Neural crest cell (in vitro differentiated cells): ENCODE results near the gene WFDC2. TPM values are rescaled to one million over a fixed set of nuclear protein-coding genes. Genes with fewer than 3 reads are reported as not detected.
A peak's percentile ranks its signal among the peaks of the same experiment; 100 is the strongest.

Experiments used
- DNase-seq: peaks from one replicate; pipeline ENCODE4 v3.0.0; 2021; ENCODE audit warnings: low read depth, mixed read lengths, low spot score
- H3K27ac Mint-ChIP-seq: one replicate; pipeline ENCODE4 v1.8.0; 2021; ENCODE audit warnings: mild to moderate bottlenecking, mixed read lengths; ENCODE audit not compliant: unreplicated experiment
- H3K27me3 Mint-ChIP-seq: 2 replicates; pipeline ENCODE4 v1.8.0; 2021; ENCODE audit warnings: low read depth, mild to moderate bottlenecking, mixed read lengths
- H3K36me3 Mint-ChIP-seq: 2 replicates; pipeline ENCODE4 v1.8.0; 2021; ENCODE audit warnings: low read depth, mild to moderate bottlenecking, mixed read lengths
- H3K4me1 Mint-ChIP-seq: 2 replicates; pipeline ENCODE4 v1.8.0; 2021; ENCODE audit warnings: mixed read lengths
- H3K4me3 Mint-ChIP-seq: one replicate; pipeline ENCODE4 v1.8.0; 2021; ENCODE audit warnings: mild to moderate bottlenecking, mixed read lengths
- H3K9me3 Mint-ChIP-seq: 2 replicates; pipeline ENCODE4 v1.8.0; 2021; ENCODE audit warnings: mixed read lengths
- total RNA-seq: library from RNA; stranded (reverse); gene quantifications from 2 replicates; pipeline ENCODE4 v1.2.1, GENCODE V29; 2021
- TF ChIP-seq, protein P1 (sequence below): fragments of 200-600 bp; sonication (generic); conservative IDR thresholded peaks from 2 replicates; pipeline ENCODE4 v1.5.0; 2021; ENCODE audit warnings: antibody characterized with exemption, mild to moderate bottlenecking

Gene WFDC2
- total RNA-seq, 1 donor from 2014 or later, result 7.4 TPM

DNA sequence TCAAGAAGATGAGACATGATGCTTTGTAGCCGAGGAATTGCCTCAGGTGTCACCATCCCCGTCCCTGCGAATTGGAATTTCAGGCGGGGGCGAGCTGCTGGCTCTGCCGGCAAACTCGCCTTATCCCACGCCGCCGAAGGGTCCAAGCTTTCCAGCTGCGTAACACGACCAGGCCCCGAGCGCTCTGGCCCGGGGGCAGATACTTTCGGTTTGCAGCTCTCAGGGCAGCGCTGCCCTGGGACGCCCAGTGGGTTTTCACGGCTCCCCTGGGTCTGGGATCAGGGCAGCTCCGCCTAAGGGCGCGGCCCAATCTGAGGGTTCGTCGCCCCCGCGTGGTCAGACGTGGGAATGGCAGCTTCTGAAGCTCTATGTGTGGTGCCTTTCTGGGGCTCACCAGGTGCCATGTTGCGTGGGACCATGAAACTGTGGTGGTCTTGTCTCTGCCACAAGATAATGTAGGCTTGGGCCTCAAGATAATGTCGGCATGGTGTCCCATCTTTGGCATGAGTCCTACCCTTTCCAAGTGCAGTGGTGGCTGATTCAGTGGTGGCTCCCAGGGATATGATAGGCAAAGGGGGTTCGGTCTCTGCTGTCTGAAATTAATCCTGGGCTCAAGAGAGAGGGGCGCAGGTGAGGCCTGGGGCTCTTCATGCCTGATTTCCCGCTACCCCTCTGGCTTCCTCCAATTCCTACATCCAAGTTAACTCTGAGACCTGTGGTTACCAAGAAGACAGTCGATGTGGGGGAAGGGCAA is 32.6 kb upstream of the WFDC2 start:
- TF ChIP-seq, protein P1, sequence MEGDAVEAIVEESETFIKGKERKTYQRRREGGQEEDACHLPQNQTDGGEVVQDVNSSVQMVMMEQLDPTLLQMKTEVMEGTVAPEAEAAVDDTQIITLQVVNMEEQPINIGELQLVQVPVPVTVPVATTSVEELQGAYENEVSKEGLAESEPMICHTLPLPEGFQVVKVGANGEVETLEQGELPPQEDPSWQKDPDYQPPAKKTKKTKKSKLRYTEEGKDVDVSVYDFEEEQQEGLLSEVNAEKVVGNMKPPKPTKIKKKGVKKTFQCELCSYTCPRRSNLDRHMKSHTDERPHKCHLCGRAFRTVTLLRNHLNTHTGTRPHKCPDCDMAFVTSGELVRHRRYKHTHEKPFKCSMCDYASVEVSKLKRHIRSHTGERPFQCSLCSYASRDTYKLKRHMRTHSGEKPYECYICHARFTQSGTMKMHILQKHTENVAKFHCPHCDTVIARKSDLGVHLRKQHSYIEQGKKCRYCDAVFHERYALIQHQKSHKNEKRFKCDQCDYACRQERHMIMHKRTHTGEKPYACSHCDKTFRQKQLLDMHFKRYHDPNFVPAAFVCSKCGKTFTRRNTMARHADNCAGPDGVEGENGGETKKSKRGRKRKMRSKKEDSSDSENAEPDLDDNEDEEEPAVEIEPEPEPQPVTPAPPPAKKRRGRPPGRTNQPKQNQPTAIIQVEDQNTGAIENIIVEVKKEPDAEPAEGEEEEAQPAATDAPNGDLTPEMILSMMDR, result peak; percentile 96
- Mint-ChIP-seq H3K27me3 (peaks cover 12% of the 10 kb centered on the region), H3K4me3 (peak overlapping the region; percentile 87), H3K4me1 (no peaks in the 10 kb centered on the region), H3K27ac (peak overlapping the region; percentile 78), H3K36me3 (peaks cover 2% of the 10 kb centered on the region), H3K9me3 (no peaks in the 10 kb centered on the region)
- DNase-seq, result peak; percentile 85

DNA sequence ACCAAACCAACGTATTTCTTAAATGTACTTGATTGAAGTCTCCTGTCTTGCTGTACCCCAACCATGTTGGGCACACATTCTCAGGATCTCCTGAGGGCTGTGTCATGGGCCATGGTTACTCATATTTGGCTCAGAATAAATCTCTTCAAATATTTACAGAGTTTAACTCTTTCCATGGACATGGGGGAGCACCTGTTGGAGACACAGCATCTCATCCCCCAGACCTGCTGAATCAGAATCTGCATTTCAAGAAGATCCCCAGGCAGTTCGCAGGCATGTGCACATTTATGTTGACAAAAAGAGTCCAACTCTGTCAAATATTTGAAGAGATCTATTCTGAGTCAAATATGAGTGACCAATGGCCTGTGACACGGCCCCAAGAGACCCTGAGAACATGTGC is 29.1 kb upstream of the WFDC2 start:
- TF ChIP-seq, protein P1, result no peak
- no peaks in the 10 kb centered on the region for H3K4me1 Mint-ChIP-seq
- H3K4me3 Mint-ChIP-seq, result no peak overlapping the region
- no peaks in the 10 kb centered on the region for H3K9me3 Mint-ChIP-seq
- no peaks in the 10 kb centered on the region for H3K36me3 Mint-ChIP-seq
- H3K27me3 Mint-ChIP-seq, result peaks cover 26% of the 10 kb centered on the region
- DNase-seq, result no peak
- no peak overlapping the region for H3K27ac Mint-ChIP-seq

DNA sequence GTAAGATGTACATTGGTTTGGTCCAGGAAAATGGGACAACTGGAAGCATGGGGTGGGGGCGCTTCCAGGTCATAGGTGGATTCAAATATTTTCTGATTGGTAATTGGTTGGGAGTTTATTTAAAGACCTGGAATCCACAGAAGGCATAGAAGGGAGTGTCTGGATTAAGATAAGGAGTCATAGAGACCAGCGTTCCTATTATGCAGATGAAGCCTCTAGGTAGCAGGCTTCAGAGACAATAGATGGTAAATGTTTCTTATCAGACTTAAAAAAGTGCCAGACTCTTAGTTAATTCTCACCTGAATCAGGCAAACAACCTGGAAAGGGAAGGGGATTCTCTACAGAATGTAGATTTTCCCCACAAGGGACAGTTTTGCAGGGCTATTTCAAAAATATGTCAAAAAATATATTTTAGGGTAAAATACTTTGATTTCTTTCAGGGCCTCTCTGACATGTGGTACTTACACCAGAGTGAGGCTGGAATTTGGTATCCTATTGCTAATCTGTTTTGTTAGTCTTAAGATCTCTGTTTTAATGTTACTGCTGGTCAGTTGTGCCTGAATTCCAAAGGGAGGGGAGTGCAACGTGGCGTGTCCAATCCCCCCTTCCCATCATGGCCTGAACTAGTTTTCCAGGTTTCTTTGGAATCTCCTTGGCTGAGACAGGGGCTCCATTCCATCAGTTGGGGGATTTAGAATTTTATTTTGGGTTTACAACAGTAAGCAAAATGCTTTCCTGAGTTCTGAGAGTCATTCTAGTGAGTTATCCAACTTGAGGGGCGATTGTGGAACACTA is 28.5 kb upstream of the WFDC2 start:
- no peak overlapping the region for H3K4me3 Mint-ChIP-seq
- H3K27me3 Mint-ChIP-seq, result peaks cover 26% of the 10 kb centered on the region
- no peaks in the 10 kb centered on the region for H3K4me1 Mint-ChIP-seq
- H3K27ac Mint-ChIP-seq, result no peak overlapping the region
- TF ChIP-seq, protein P1, result no peak
- H3K36me3 Mint-ChIP-seq, result no peaks in the 10 kb centered on the region
- no peak for DNase-seq
- no peaks in the 10 kb centered on the region for H3K9me3 Mint-ChIP-seq

DNA sequence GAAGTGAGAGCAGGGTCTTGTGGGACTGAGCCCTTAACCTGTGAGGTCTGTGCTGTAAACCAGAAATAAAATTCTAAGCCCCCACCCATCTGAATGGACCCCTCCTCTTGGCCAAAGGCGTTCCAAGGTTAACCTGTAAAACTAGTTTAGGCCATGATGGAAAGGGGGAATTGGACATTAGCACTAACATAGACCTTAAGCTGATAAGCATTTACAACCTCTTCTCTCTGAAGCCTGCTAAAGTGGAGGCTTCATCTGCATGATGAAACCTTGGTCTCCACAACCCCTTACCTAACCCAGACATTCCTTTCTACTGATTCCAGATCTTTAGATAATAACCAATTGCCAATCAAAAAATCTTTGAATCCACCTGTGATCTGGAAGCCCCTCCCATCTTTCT is 27.8 kb upstream of the WFDC2 start:
- H3K27ac Mint-ChIP-seq, result no peak overlapping the region
- TF ChIP-seq, protein P1, result no peak

DNA sequence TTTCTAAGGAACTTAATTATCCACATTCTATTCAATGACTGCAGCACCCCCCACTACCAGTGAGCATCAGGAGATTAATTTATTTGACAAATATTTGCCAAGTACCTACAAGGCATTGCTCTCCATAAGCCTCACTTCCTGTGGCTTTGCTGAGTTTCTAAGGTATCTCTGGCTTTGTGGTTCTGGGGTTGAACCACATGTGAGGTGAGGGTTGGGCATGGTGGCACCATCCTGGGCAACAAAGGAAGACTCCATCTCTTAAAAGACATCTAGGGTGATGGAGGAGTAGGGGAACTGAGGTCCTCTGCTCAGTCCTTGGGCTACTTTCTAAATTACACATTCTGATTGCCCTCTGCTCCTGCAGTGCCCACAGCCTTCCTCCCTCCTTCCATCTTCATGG is 25.5 kb upstream of the WFDC2 start:
- Mint-ChIP-seq H3K9me3 (no peaks in the 10 kb centered on the region), H3K4me3 (no peak overlapping the region), H3K4me1 (no peaks in the 10 kb centered on the region), H3K27ac (no peak overlapping the region), H3K27me3 (peaks cover 22% of the 10 kb centered on the region), H3K36me3 (no peaks in the 10 kb centered on the region)
- TF ChIP-seq, protein P1, result no peak
- no peak for DNase-seq

More for the DNA sequence above, 27.8 kb upstream of the WFDC2 start:
- H3K9me3 Mint-ChIP-seq, result no peaks in the 10 kb centered on the region
- H3K27me3 Mint-ChIP-seq, result peaks cover 22% of the 10 kb centered on the region
- H3K4me3 Mint-ChIP-seq, result no peak overlapping the region
- no peaks in the 10 kb centered on the region for H3K4me1 Mint-ChIP-seq
- H3K36me3 Mint-ChIP-seq, result no peaks in the 10 kb centered on the region
- no peak for DNase-seq
